ENCODE data around the gene GPRC5C. TPM values are rescaled to one million over a fixed set of nuclear protein-coding genes. Genes with fewer than 3 reads are reported as not detected.

GPRC5C gene
- total and polyA plus RNA-seq, 2 of the 8 experiments (the other 6 are each of a cell fraction or from before 2014, with no cell fraction given), result 18.3 to 55.8 TPM

DNA sequence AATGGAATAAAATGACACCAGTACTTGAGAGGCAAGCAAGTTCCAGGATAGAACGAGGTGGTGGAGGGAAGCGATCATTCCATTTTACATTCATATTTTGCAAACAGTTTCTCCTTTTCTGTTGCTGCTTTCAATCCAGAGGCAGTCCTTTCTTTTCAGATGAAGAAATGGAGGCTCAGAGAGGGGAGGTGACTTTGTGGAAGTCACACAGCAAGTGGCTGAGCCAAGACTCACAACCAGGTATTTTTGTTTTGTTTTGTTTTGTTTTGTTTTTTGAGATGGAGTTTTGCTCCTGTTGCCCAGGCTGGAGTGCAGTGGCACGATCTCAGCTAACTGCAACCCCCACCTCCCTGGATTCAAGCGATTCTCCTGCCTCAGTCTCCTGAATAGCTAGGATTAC, 35.3 kb upstream of the GPRC5C start:
- Histone ChIP-seq H2BK12ac (ENCODE audit: low read depth, low read length) (no peak overlapping the region), H3K18ac (ENCODE audit: extremely low read depth, low read length) (no peak overlapping the region), H3K4ac (replicated peaks; ENCODE audit: insufficient read length, low read depth, low read length) (no peak overlapping the region), H3K79me1 (ENCODE audit: low read depth, low read length) (no peaks in the 10 kb centered on the region), H4K5ac (ENCODE audit: insufficient read length, low read depth, low read length) (no peak overlapping the region), H3K9ac (replicated peaks in 1 of 4; ENCODE audit: extremely low read depth in 1 of 4, low read depth in 3 of 4, low read length in 3 of 4) (no peak overlapping the region), H3K4me2 (ENCODE audit: insufficient read depth in 1 of 2, low read depth in 2 of 2, low read length in 2 of 2) (no peak overlapping the region), H3K23me2 (ENCODE audit: low read depth, low read length) (no peaks in the 10 kb centered on the region), H4K91ac (replicated peaks; ENCODE audit: insufficient read length, low read length) (no peak overlapping the region), H3K4me3 (ENCODE audit: extremely low read depth in 1 of 4, insufficient read depth in 2 of 4, low read depth in 3 of 4, low read length in 4 of 4) (no peak overlapping the region), H2BK15ac (ENCODE audit: low read length) (no peak overlapping the region), H3K4me1 (replicated peaks in 1 of 4; ENCODE audit: control insufficient read depth in 3 of 4, insufficient read depth in 4 of 4, low read length in 3 of 4) (no peaks in the 10 kb centered on the region; a peak in 1 of 7 replicates), H2AK5ac (ENCODE audit: low read depth, low read length) (no peak overlapping the region), H3K14ac (ENCODE audit: insufficient read length) (no peak overlapping the region), H3K23ac (ENCODE audit: insufficient read length) (no peak overlapping the region), H3K9me3 (ENCODE audit: insufficient read depth in 2 of 2, low read depth in 1 of 2, low read length in 1 of 2) (no peaks in the 10 kb centered on the region), H4K20me1 (replicated peaks in 1 of 2; ENCODE audit: control insufficient read depth in 1 of 2, insufficient read depth in 2 of 2, low read length in 2 of 2) (no peaks in the 10 kb centered on the region), H2BK5ac (ENCODE audit: low read depth, low read length) (no peak overlapping the region), H3K36me3 (ENCODE audit: control insufficient read depth in 2 of 4, insufficient read depth in 4 of 4, low read length in 3 of 4) (no peaks in the 10 kb centered on the region), H3K56ac (replicated peaks; ENCODE audit: insufficient read length, low read depth, low read length) (no peak overlapping the region), H3K79me2 (ENCODE audit: control insufficient read depth in 1 of 2, insufficient read depth in 2 of 2, low read length in 2 of 2) (no peaks in the 10 kb centered on the region), H3K27ac (ENCODE audit: low read depth, low read length) (no peak overlapping the region), H2BK120ac (replicated peaks; ENCODE audit: low read depth, low read length) (no peak overlapping the region), H3K27me3 (replicated peaks in 1 of 4; ENCODE audit: control insufficient read depth in 3 of 4, extremely low read depth in 1 of 4, insufficient read depth in 3 of 4, low read length in 3 of 4) (no peaks in the 10 kb centered on the region), H2BK20ac (ENCODE audit: low read length) (no peak overlapping the region), H2AFZ (ENCODE audit: low read length) (no peak overlapping the region), H4K8ac (ENCODE audit: extremely low read depth, insufficient read depth, low read length) (no peak overlapping the region)
- POLR2A ChIA-PET (ENCODE audit: partially characterized antibody), result interaction anchor here (0.9 kb wide), 1 partner anchor 44 kb away, joined by 3 read pairs; no protein-coding TSS in a partner anchor
- DNase-seq (ENCODE audit: low read depth in 1 of 2, low spot score in 2 of 2) (no peak), FAIRE-seq (no peak)
- CTCF ChIA-PET (ENCODE audit: partially characterized antibody), result interaction anchor here (0.8 to 7.2 kb wide), 4 partner anchors 17 to 61 kb away, joined by 3 to 57 read pairs (median 4); no protein-coding TSS in a partner anchor
- WGBS, 2 experiments (ENCODE audit: extremely low coverage in 1 of 2, insufficient coverage in 1 of 2, insufficient read length in 1 of 2, insufficient replicate concordance in 2 of 2, low coverage in 1 of 2, low lambda C conversion rate in 2 of 2, missing lambda C conversion rate in 1 of 2), result 88% methylated on average over 4 of the region's 4 CpGs; no CpG with 5 or more reads in 1 of the 2 experiments
- TF ChIP-seq RAD21 (IDR thresholded peaks at IDR 0.05 in 1 of 2, conservative IDR thresholded peaks at IDR 0.05 in 1 of 2; ENCODE audit: low read depth in 2 of 2, low read length in 2 of 2), result no peak
- no peak for TF ChIP-seq RFX5 (IDR thresholded peaks at IDR 0.05; ENCODE audit: borderline replicate concordance, low read depth, low read length)
- TF ChIP-seq, protein P1, sequence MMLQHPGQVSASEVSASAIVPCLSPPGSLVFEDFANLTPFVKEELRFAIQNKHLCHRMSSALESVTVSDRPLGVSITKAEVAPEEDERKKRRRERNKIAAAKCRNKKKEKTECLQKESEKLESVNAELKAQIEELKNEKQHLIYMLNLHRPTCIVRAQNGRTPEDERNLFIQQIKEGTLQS (IDR thresholded peaks at IDR 0.05; ENCODE audit: insufficient read depth, low read depth, low read length), result no peak
- no peak for TF ChIP-seq SIN3A (conservative IDR thresholded peaks at IDR 0.05 in 1 of 2, IDR thresholded peaks at IDR 0.05 in 1 of 2; ENCODE audit: low read depth in 1 of 2, low read length in 2 of 2)
- TF ChIP-seq SRF (IDR thresholded peaks at IDR 0.05; ENCODE audit: low read depth, low read length), result no peak
- no peak for TF ChIP-seq NRF1 (IDR thresholded peaks at IDR 0.05; ENCODE audit: low read depth, low read length)
- TF ChIP-seq ZNF274 (IDR thresholded peaks at IDR 0.05; ENCODE audit: borderline replicate concordance, extremely low read depth, low read length), result no peak
- TF ChIP-seq BACH1 (IDR thresholded peaks at IDR 0.05; ENCODE audit: low read length), result no peak
